HG03159 (cell line): ENCODE measurements around the gene PIK3CB.
A peak's percentile ranks its signal among the peaks of the same experiment; 100 is the strongest.
"Not testable (repeated sequence)": the region's sequence is repeated elsewhere in the genome, so short reads cannot be mapped to it uniquely, and the experiment has no call there.

Source experiments
- ATAC-seq: cut with Tn5 transposase; IDR thresholded peaks from one replicate; pipeline ENCODE4 v1.9.1; 2021; ENCODE audit warnings: mild to moderate bottlenecking, moderate library complexity; ENCODE audit not compliant: unreplicated experiment

The PIK3CB gene

GRCh38 chr3:138629526-138629925 lies 205.2 kb downstream of the PIK3CB start:
- no peak for ATAC-seq

GRCh38 chr3:138625707-138626365 lies 208.9 kb downstream of the PIK3CB start:
- ATAC-seq: no peak

GRCh38 chr3:138624518-138624917 lies 210.2 kb downstream of the PIK3CB start:
- ATAC-seq: no peak

GRCh38 chr3:138620431-138620830 lies 214.3 kb downstream of the PIK3CB start:
- no peak for ATAC-seq

- no peak for ATAC-seq
These were observed 219.3 kb downstream of the PIK3CB start for GRCh38 chr3:138615462-138615861.

- no peak for ATAC-seq
These were observed 224.8 kb downstream of the PIK3CB start for GRCh38 chr3:138609898-138610266.

- ATAC-seq: peak; percentile 71
These were observed 226.2 kb downstream of the PIK3CB start, which contains the start of gene FAIM for GRCh38 chr3:138608322-138609135. Gene FAIM, plus strand, starts transcription at chr3:138608771. Its CDS starts 10,956 bp downstream, at chr3:138619727.

GRCh38 chr3:138604106-138604595 lies 230.6 kb downstream of the PIK3CB start:
- not testable (repeated sequence) for ATAC-seq
